Limb (tissue), 2 donors: ENCODE results near the gene RETREG1.

Experiments used
- DNase-seq, 2 donors: peaks; one replicate each; pipeline ENCODE4 v3.0.0-alpha.2; 2016; ENCODE audit errors: extremely low spot score in 2 of 2

The RETREG1 gene

GRCh38 chr5:16585041-16585667, 31.6 kb downstream of the RETREG1 start:
- DNase-seq, result no peak

- no peak for DNase-seq
These were observed 34.7 kb downstream of the RETREG1 start for GRCh38 chr5:16582081-16582480.

- no peak for DNase-seq
These were observed 36.4 kb downstream of the RETREG1 start for GRCh38 chr5:16580382-16580781.

GRCh38 chr5:16579142-16579847, 37.5 kb downstream of the RETREG1 start:
- no peak for DNase-seq

- DNase-seq, result no peak
These were observed 38.3 kb downstream of the RETREG1 start for GRCh38 chr5:16578474-16578883.

- no peak for DNase-seq
These were observed 39.1 kb downstream of the RETREG1 start for GRCh38 chr5:16577677-16578076.

GRCh38 chr5:16574789-16575721, 41.7 kb downstream of the RETREG1 start:
- DNase-seq, result no peak

- DNase-seq, result no peak
These were observed 43.4 kb downstream of the RETREG1 start for GRCh38 chr5:16573401-16573800.

- DNase-seq, result no peak
These were observed 44.3 kb downstream of the RETREG1 start for GRCh38 chr5:16572289-16573015.

GRCh38 chr5:16571016-16571415, 45.8 kb downstream of the RETREG1 start:
- DNase-seq, result no peak

- DNase-seq, result no peak
These were observed 46.5 kb downstream of the RETREG1 start for GRCh38 chr5:16570121-16570815.

- DNase-seq, result peak in 1 of 2 donors; percentile 45
These were observed 47.8 kb downstream of the RETREG1 start for GRCh38 chr5:16568875-16569580.

- no peak for DNase-seq
These were observed 49.4 kb downstream of the RETREG1 start for GRCh38 chr5:16567365-16567764.

GRCh38 chr5:16565118-16565517, 51.7 kb downstream of the RETREG1 start:
- DNase-seq, result no peak

GRCh38 chr5:16564248-16564867, 52.4 kb downstream of the RETREG1 start:
- no peak for DNase-seq

- DNase-seq, result no peak
These were observed 53.1 kb downstream of the RETREG1 start for GRCh38 chr5:16563686-16564085.

GRCh38 chr5:16561660-16562059, 55.1 kb downstream of the RETREG1 start:
- no peak for DNase-seq

- no peak for DNase-seq
These were observed 57.1 kb downstream of the RETREG1 start for GRCh38 chr5:16559702-16560101.

GRCh38 chr5:16558984-16559629, 57.7 kb downstream of the RETREG1 start:
- no peak for DNase-seq
